ENCODE data around the gene ERC2. TPM values are rescaled to one million over a fixed set of nuclear protein-coding genes. Genes with fewer than 3 reads are reported as not detected.

The ERC2 gene
- polyA plus RNA-seq, 1 experiment, result 0.07 TPM

- no peak for DNase-seq (ENCODE audit: low read depth, low spot score)
- H3K4me3 ChIP-seq (ENCODE audit: low read depth, low read length), result no peak overlapping the region
- ChIA-PET POLR2A (no interaction called here), CTCF (no interaction called here)
- TF ChIP-seq, protein P1, sequence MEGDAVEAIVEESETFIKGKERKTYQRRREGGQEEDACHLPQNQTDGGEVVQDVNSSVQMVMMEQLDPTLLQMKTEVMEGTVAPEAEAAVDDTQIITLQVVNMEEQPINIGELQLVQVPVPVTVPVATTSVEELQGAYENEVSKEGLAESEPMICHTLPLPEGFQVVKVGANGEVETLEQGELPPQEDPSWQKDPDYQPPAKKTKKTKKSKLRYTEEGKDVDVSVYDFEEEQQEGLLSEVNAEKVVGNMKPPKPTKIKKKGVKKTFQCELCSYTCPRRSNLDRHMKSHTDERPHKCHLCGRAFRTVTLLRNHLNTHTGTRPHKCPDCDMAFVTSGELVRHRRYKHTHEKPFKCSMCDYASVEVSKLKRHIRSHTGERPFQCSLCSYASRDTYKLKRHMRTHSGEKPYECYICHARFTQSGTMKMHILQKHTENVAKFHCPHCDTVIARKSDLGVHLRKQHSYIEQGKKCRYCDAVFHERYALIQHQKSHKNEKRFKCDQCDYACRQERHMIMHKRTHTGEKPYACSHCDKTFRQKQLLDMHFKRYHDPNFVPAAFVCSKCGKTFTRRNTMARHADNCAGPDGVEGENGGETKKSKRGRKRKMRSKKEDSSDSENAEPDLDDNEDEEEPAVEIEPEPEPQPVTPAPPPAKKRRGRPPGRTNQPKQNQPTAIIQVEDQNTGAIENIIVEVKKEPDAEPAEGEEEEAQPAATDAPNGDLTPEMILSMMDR (IDR thresholded peaks at IDR 0.05; ENCODE audit: low read depth, low read length), result no peak
- no peak overlapping the region for H3K27ac ChIP-seq (ENCODE audit: low read depth, low read length)
- H3K9me3 ChIP-seq (ENCODE audit: control insufficient read depth, insufficient read depth, low read length), result no peaks in the 10 kb centered on the region
- H3K27me3 ChIP-seq (ENCODE audit: control insufficient read depth, insufficient read depth, low read length), result no peaks in the 10 kb centered on the region
Measured at GRCh38 chr3:56398659-56399058, 69.6 kb downstream of the ERC2 start.

GRCh38 chr3:56397798-56398197 is 70.5 kb downstream of the ERC2 start:
- no peak for DNase-seq (ENCODE audit: low read depth, low spot score)
- Histone ChIP-seq H3K27me3 (ENCODE audit: control insufficient read depth, insufficient read depth, low read length) (no peaks in the 10 kb centered on the region), H3K4me3 (ENCODE audit: low read depth, low read length) (no peak overlapping the region), H3K9me3 (ENCODE audit: control insufficient read depth, insufficient read depth, low read length) (no peaks in the 10 kb centered on the region), H3K27ac (ENCODE audit: low read depth, low read length) (no peak overlapping the region)
- TF ChIP-seq, protein P1 (IDR thresholded peaks at IDR 0.05; ENCODE audit: low read depth, low read length), result no peak
- POLR2A ChIA-PET, result no interaction called here
- CTCF ChIA-PET, result no interaction called here

DNA sequence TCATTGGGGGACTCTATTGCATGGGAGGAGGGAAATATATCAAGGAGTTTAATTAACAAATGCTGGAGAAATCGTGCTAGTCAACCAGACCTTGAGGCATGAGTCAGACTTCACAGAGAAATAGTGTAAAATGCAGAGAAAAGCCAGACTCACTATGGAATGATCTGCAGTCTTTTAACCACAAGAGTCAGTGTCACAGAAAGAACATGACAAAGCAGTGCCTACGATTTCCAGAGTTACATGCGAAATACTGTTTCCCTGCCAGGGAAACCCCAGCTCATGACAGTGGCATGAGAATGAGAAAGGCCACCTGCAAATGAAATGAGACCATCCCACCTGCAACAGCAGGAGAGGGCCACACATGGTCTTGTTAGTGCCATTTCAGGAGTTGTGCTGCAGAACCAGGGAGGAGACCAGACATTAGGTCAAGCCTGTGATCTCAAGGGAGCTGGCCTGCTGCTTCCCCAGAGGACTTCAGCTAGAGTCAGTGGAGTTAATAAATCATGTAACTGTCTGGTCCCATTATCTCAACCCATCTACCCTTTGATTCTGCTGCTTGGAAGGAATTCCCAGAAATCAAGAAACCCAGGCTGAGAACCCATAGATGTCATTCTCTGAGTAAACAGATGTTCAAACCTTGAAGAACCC is 79.0 kb downstream of the ERC2 start:
- POLR2A ChIA-PET, result no interaction called here
- no peak for DNase-seq (ENCODE audit: low read depth, low spot score)
- CTCF ChIA-PET, result no interaction called here
- Histone ChIP-seq H3K9me3 (ENCODE audit: control insufficient read depth, insufficient read depth, low read length) (no peaks in the 10 kb centered on the region), H3K27ac (ENCODE audit: low read depth, low read length) (no peak overlapping the region), H3K27me3 (ENCODE audit: control insufficient read depth, insufficient read depth, low read length) (no peaks in the 10 kb centered on the region), H3K4me3 (ENCODE audit: low read depth, low read length) (no peak overlapping the region)
- TF ChIP-seq, protein P1 (IDR thresholded peaks at IDR 0.05; ENCODE audit: low read depth, low read length), result no peak

DNA sequence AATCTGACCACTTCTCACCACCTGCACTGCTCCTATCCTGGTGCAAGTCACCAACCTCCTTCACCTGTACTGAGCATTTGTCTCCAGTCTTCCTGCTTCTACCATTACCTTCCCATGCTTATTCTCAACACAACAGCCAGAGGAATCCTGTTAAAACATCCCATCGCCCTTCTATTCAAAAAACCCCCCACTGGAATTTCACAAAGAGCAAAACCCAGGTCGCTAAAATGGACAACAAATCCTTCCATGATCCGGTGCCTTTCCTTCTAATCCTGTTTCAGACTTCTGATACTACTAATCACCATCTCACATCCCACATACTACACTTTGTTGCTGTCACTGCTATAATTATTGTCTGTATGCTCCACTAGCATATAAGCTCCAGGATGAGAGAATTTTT is 85.2 kb downstream of the ERC2 start:
- no peak overlapping the region for H3K27ac ChIP-seq (ENCODE audit: low read depth, low read length)
- POLR2A ChIA-PET, result no interaction called here
- TF ChIP-seq, protein P1 (IDR thresholded peaks at IDR 0.05; ENCODE audit: low read depth, low read length), result no peak
- DNase-seq (ENCODE audit: low read depth, low spot score), result no peak
- H3K27me3 ChIP-seq (ENCODE audit: control insufficient read depth, insufficient read depth, low read length), result no peaks in the 10 kb centered on the region
- no peak overlapping the region for H3K4me3 ChIP-seq (ENCODE audit: low read depth, low read length)
- CTCF ChIA-PET, result no interaction called here
- H3K9me3 ChIP-seq (ENCODE audit: control insufficient read depth, insufficient read depth, low read length), result no peaks in the 10 kb centered on the region

DNA sequence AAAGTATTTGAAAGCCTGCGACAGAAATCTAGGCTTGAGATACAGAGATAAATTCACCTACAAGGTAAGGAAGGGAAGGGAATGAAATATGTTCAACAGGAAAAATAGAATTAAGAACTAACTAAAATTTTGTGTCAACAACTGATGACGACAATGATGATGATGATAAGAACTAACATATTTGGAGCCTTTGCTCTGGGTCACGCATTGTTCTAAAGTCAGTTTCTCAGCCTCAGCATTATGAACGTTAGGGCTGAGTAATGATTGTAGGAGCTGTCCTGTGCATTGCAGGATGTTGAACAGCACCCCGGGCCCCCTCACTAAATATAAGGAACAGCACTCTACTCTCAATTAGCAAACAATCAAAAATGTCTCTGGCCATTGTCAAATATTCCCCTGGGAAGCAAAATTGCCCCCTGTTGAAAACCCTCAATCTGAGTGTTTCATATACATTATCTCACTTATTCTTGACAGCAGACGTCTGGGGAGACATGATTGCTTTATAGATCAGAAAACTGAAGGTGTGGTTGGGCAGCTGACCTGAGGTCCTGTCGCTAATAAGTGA is 88.5 kb downstream of the ERC2 start:
- ChIA-PET POLR2A (no interaction called here), CTCF (no interaction called here)
- Histone ChIP-seq H3K4me3 (ENCODE audit: low read depth, low read length) (no peak overlapping the region), H3K27me3 (ENCODE audit: control insufficient read depth, insufficient read depth, low read length) (no peaks in the 10 kb centered on the region), H3K27ac (ENCODE audit: low read depth, low read length) (no peak overlapping the region), H3K9me3 (ENCODE audit: control insufficient read depth, insufficient read depth, low read length) (no peaks in the 10 kb centered on the region)
- DNase-seq (ENCODE audit: low read depth, low spot score), result no peak
- TF ChIP-seq, protein P1 (IDR thresholded peaks at IDR 0.05; ENCODE audit: low read depth, low read length), result no peak
